ENCODE results near the gene CRIP3. TPM values are rescaled to one million over a fixed set of nuclear protein-coding genes. Genes with fewer than 3 reads are reported as not detected.

CRIP3 gene
- total RNA-seq, 4 donors from 2014 or later: 0.38 to 0.72 (median 0.41) TPM; not detected in 1

DNA sequence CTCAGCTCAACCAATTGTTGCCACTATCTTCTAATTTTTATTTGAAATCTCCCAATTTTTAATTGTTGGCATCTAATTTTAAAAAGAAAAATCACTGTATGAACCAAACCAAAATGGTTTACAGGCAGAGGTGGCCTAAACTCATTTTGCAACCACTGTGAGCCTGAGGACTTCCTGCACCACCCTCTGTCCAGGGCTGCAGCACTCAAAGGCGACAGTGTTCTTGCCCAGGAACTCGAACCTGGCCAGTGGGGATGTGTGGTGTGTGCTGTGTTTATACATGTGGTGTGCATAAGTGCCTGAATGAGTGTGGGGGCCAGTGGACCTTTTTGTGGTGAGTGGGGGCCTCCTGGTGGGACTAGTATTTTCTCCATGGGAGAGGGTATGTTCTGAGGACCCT is 34.9 kb downstream of the CRIP3 start:
- peaks cover 13 to 45% (median 18%) of the 10 kb centered on the region in 3 donors for H3K4me1 ChIP-seq
- H3K9me3 ChIP-seq: no peaks in the 10 kb centered on the region
- WGBS, 2 donors: 56 to 58% methylated on average over 2 of the region's 2 CpGs
- H3K27me3 ChIP-seq: peaks cover 0 to 76% (median 4%) of the 10 kb centered on the region in 4 donors
- no peak for DNase-seq
- intact Hi-C loops (cut with DNase I): no loop called here
- no peak overlapping the region for H3K27ac ChIP-seq
- TF ChIP-seq POLR2A (IDR thresholded peaks at IDR 0.05): no peak
- TF ChIP-seq, protein P1, sequence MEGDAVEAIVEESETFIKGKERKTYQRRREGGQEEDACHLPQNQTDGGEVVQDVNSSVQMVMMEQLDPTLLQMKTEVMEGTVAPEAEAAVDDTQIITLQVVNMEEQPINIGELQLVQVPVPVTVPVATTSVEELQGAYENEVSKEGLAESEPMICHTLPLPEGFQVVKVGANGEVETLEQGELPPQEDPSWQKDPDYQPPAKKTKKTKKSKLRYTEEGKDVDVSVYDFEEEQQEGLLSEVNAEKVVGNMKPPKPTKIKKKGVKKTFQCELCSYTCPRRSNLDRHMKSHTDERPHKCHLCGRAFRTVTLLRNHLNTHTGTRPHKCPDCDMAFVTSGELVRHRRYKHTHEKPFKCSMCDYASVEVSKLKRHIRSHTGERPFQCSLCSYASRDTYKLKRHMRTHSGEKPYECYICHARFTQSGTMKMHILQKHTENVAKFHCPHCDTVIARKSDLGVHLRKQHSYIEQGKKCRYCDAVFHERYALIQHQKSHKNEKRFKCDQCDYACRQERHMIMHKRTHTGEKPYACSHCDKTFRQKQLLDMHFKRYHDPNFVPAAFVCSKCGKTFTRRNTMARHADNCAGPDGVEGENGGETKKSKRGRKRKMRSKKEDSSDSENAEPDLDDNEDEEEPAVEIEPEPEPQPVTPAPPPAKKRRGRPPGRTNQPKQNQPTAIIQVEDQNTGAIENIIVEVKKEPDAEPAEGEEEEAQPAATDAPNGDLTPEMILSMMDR (IDR thresholded peaks at IDR 0.05): no peak
- H3K4me3 ChIP-seq: no peak overlapping the region
- no peaks in the 10 kb centered on the region for H3K36me3 ChIP-seq

DNA sequence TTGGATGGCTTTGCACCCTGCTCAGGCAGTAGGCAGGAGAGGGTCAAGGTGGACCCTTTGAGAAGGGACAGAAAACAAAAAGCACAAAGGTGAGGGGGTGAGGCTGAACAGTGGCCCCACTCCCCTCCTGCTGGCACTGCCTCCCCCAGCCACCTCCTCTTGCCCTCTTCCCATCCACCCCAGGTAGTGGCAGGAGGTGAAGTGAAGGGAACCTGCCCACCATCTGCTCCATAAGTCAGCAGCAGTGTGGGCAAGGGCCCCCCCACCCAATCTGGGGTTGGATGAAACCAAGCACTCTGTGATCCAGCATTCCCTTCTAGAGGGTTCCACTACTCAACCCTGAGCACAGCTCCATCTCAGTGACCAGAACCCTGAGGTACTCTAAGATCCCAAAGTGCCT is 36.7 kb downstream of the CRIP3 start:
- H3K27ac ChIP-seq: no peak overlapping the region
- DNase-seq: no peak
- H3K4me1 ChIP-seq: peaks cover 13 to 47% (median 20%) of the 10 kb centered on the region in 3 donors
- TF ChIP-seq POLR2A (IDR thresholded peaks at IDR 0.05): no peak
- TF ChIP-seq, protein P1 (IDR thresholded peaks at IDR 0.05): no peak
- intact Hi-C loops (cut with DNase I): no loop called here
- H3K36me3 ChIP-seq: no peaks in the 10 kb centered on the region
- H3K9me3 ChIP-seq: no peaks in the 10 kb centered on the region
- H3K27me3 ChIP-seq: peaks cover 0 to 75% (median 4%) of the 10 kb centered on the region in 4 donors
- no peak overlapping the region for H3K4me3 ChIP-seq

DNA sequence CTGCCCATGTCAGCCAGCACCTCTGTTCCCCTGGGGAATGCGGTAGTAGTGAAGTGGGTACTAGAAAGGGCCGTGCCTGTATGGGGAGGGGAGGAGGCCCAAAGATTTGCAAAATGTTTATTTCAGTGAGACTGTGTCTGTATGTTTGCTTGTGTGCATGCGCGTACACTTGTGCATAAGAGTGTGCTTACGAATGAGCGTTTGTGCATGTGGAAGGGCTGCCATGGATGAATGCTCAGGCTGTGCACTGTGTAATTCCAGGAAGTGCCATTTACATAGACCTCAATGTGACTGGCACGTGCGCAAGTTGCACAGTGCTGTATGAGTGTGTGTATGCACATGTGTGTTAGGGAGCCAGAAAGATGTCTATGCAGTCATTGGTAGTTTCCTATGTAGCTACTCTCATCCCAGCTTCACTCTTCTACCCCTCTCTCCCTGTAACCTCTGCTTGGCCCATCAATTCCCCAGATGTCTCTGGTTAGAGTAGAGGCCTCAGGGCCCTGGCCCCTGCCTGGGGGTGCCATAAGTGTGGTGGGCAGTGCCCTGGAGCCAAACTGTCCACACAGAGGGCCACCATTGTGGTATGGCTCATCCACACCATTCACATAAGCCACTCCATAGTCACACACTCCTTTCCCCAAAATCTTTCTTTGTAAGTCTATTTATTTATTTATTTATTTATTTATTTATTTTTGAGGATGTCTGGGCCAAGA is 37.4 kb downstream of the CRIP3 start:
- 73 to 90% methylated on average over 6 to 8 of the region's 8 CpGs for WGBS, 2 donors
- Histone ChIP-seq H3K4me1 (peaks cover 13 to 44% (median 20%) of the 10 kb centered on the region in 3 donors), H3K27me3 (peaks cover 0 to 68% (median 4%) of the 10 kb centered on the region in 4 donors), H3K36me3 (no peaks in the 10 kb centered on the region), H3K27ac (no peak overlapping the region), H3K4me3 (no peak overlapping the region), H3K9me3 (no peaks in the 10 kb centered on the region)
- no peak for TF ChIP-seq POLR2A (IDR thresholded peaks at IDR 0.05)
- TF ChIP-seq, protein P1 (IDR thresholded peaks at IDR 0.05): no peak
- no peak for DNase-seq
- intact Hi-C loops (cut with DNase I): no loop called here

DNA sequence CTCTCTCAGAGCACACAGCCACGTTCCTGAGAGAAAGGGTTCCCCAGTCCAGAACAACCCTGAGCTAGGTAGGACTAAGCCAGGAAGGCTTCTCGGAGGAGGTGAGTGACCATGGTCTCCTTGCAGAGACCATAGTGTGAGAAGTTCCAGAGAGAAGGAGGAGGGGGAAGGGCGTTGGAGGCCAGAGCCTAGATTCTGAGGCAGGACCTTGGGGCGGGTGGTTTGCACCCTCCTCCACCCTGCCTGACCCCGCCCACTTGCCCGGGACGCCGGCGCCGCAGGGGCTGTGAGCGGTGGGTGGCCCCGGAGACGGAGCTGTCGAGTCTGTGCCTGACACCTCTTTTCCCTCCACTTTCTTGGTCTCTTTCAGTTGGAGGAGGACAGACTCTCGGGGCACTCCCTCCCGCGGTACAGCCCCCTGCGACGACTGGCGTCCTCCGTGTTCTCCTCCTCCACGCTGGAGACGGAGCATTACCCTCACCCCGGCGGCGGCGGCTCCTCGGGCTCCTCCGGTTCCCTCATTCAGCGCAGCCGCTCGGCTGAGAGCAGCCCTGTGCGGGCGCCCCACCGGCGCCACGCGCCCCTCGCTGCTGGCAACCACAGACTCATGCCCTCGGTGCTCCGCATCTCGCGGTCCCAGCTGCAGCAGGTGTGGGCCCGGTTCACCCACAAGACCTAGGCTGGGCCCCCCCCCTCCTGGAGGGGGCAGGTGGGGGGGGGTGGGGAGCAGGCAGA is 39.2 kb downstream of the CRIP3 start:
- no peak for DNase-seq
- Histone ChIP-seq H3K9me3 (no peaks in the 10 kb centered on the region), H3K36me3 (no peaks in the 10 kb centered on the region), H3K4me1 (peaks cover 0 to 25% (median 14%) of the 10 kb centered on the region in 3 donors), H3K27ac (peak overlapping the region in 3 of 4 donors; percentile 48 to 81 (median 63)), H3K27me3 (peaks cover 0 to 50% (median 0%) of the 10 kb centered on the region in 4 donors), H3K4me3 (peak overlapping the region; percentile 1 to 61 (median 30))
- 4 to 49% methylated on average over 2 to 34 of the region's 44 CpGs for WGBS, 2 donors
- no peak for TF ChIP-seq POLR2A (IDR thresholded peaks at IDR 0.05)
- TF ChIP-seq, protein P1 (IDR thresholded peaks at IDR 0.05): no peak
- intact Hi-C loops (cut with DNase I): loop anchor here (10.0 kb wide), 1 partner anchor 235 kb away; no protein-coding TSS in a partner anchor

DNA sequence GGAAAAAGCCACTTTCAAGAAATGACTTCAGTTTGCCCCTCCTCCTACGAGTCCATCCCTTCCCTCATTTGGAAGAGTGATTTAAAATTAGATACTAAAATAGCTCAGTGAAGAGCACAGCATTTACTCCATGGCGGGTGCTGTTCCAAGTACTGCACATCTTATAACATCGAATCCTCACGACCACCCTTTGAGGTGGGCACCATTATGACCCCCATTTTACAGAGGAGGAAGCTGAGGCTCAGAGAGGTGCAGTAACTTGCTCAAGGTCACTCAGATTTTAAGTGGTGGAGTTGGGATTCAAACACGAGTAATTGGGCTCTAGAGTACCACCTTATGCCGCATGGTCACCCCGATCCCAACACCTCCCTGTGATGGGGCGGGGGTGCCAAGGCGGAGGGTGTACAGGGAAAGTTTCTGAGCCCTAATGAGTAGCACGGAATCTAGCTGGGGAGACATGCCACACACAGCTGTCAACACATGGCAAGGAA is 39.8 kb downstream of the CRIP3 start:
- Histone ChIP-seq H3K9me3 (no peaks in the 10 kb centered on the region), H3K27me3 (peaks cover 0 to 43% (median 0%) of the 10 kb centered on the region in 4 donors), H3K27ac (peak overlapping the region in 3 of 4 donors; percentile 48 to 81 (median 63)), H3K4me1 (peaks cover 0 to 25% (median 14%) of the 10 kb centered on the region in 3 donors), H3K4me3 (peak overlapping the region in 2 of 4 donors; percentile 33 to 61), H3K36me3 (no peaks in the 10 kb centered on the region)
- 57 to 66% methylated on average over 5 to 6 of the region's 10 CpGs for WGBS, 2 donors
- TF ChIP-seq POLR2A (IDR thresholded peaks at IDR 0.05): no peak
- TF ChIP-seq, protein P1 (IDR thresholded peaks at IDR 0.05): no peak
- intact Hi-C loops (cut with DNase I): loop anchor here (10.0 kb wide), 1 partner anchor 236 kb away; no protein-coding TSS in a partner anchor
- DNase-seq: no peak

All from esophagus squamous epithelium (tissue), 5 donors.